Keratinocyte (primary cell): ENCODE measurements around the gene HSPB9.

ENCODE experiments used
- EZH2 ChIP-seq: IDR thresholded peaks from one replicate; pipeline ENCODE4 v1.6.1; 2012; ENCODE audit warnings: inconsistent platforms, mild to moderate bottlenecking, low read length, moderate library complexity
- TF ChIP-seq, protein P1 (sequence below), 3 experiments: IDR thresholded peaks in 1 of 3; conservative IDR thresholded peaks in 1 of 3; optimal IDR thresholded peaks in 1 of 3; 2 replicates in 2 of 3; 3 replicates in 1 of 3; pipeline versions ENCODE3 to v1.5.1; 2011; ENCODE audit warnings: low read length in 3 of 3, mild to moderate bottlenecking in 3 of 3, moderate library complexity in 2 of 3, control low read depth in 1 of 3, inconsistent platforms in 1 of 3; ENCODE audit not compliant: insufficient read depth in 2 of 3; ENCODE audit errors: extremely low read depth in 1 of 3

DNA sequence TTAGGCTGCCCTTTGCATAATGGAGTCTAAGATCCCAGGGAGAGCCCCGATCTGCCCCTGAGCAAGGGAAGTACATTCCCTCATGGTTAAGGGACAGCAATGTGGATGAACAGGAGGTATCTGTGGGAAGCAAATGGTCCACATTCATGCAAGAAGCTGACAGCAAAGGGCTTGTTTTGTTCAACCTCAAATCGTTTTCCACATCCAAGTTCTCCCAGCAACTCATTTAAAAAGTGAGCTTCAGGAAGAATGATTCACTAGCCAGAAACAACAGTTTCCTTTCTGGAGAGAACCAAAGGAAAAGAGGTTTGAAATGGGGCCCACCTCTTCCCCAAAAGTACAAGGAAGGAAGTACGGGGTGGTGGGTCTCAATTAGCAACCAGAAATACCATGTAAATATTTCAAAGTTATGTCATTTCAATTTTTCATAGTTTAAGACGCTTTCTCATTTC lies 9.4 kb downstream of the HSPB9 start:
- TF ChIP-seq, protein P1, sequence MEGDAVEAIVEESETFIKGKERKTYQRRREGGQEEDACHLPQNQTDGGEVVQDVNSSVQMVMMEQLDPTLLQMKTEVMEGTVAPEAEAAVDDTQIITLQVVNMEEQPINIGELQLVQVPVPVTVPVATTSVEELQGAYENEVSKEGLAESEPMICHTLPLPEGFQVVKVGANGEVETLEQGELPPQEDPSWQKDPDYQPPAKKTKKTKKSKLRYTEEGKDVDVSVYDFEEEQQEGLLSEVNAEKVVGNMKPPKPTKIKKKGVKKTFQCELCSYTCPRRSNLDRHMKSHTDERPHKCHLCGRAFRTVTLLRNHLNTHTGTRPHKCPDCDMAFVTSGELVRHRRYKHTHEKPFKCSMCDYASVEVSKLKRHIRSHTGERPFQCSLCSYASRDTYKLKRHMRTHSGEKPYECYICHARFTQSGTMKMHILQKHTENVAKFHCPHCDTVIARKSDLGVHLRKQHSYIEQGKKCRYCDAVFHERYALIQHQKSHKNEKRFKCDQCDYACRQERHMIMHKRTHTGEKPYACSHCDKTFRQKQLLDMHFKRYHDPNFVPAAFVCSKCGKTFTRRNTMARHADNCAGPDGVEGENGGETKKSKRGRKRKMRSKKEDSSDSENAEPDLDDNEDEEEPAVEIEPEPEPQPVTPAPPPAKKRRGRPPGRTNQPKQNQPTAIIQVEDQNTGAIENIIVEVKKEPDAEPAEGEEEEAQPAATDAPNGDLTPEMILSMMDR (optimal IDR thresholded peaks at IDR 0.05 in 1 of 3, IDR thresholded peaks at IDR 0.05 in 1 of 3, conservative IDR thresholded peaks at IDR 0.05 in 1 of 3; ENCODE audit: extremely low read depth in 1 of 3, insufficient read depth in 2 of 3, low read length in 3 of 3) = no peak
- TF ChIP-seq EZH2 = no peak
